Measurements from ENCODE around the gene SELENOI. TPM values are rescaled to one million over a fixed set of nuclear protein-coding genes. Genes with fewer than 3 reads are reported as not detected.

SELENOI gene
- total RNA-seq, 1 donor: 34.1 TPM

- TF ChIP-seq CTCF (IDR thresholded peaks at IDR 0.05; ENCODE audit: insufficient read depth, low read depth, low read length): no peak
- no peak for DNase-seq (ENCODE audit: low read depth)
- no peak overlapping the region for H3K4me3 ChIP-seq (ENCODE audit: low read depth, low read length)
Observed at GRCh38 chr2:26444236-26444635, 98.3 kb downstream of the SELENOI start.

Other genes with a start within 250 kb of the SELENOI start
- 0.97 and 2.2 TPM in 2 replicates for gene GAREM2, start 173.1 kb upstream of the SELENOI start, total RNA-seq
- 120 and 122 TPM in 2 replicates for gene HADHA, start 101.5 kb upstream of the SELENOI start, total RNA-seq
- 80.5 and 106 TPM in 2 replicates for gene HADHB, start 101.2 kb upstream of the SELENOI start, total RNA-seq
- gene ADGRF3, start 646 bp downstream of the SELENOI start, total RNA-seq: under 0.01 TPM in 2 replicates
- gene DRC1, start 55.8 kb downstream of the SELENOI start, total RNA-seq: 0.64 TPM in 1 of 2 replicates, not detected in the other
- gene OTOF, start 132.0 kb downstream of the SELENOI start, total RNA-seq: under 0.01 TPM in 2 replicates